Stimulated activated CD4-positive, alpha-beta T cell treated with anti-CD3 and anti-CD28 coated beads, Interleukin-4, amount 100 ng/mL, for 48 hours (primary cell): Measurements from ENCODE around the gene HECW1.
"Not testable (repeated sequence)": the region's sequence is repeated elsewhere in the genome, so short reads cannot be mapped to it uniquely, and the experiment has no call there.

Source experiments
- DNase-seq, 2 donors: peaks; one replicate each; pipeline ENCODE4 v3.0.0-alpha.2; 2020; ENCODE audit warnings: low read depth in 2 of 2

Gene HECW1

DNA sequence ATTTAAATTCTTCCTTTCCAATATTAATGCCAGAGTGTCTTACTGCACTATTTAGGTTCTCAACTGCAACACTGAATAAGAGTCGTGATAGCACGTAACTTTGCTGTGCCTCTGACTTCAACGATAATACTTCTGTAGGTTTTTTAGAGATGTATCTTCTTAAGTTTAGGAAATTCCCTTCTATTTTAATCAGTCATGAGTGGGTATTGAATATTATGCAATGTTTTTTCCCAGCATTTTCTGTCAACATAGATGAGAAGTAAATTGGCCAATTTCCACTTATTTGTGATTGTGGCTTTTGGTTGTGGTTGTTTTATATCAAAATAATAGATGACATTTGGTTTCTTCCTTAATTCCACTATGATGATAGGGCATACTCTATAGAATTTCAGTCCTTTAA, 463.8 kb downstream of the HECW1 start:
- no peak for DNase-seq

DNA sequence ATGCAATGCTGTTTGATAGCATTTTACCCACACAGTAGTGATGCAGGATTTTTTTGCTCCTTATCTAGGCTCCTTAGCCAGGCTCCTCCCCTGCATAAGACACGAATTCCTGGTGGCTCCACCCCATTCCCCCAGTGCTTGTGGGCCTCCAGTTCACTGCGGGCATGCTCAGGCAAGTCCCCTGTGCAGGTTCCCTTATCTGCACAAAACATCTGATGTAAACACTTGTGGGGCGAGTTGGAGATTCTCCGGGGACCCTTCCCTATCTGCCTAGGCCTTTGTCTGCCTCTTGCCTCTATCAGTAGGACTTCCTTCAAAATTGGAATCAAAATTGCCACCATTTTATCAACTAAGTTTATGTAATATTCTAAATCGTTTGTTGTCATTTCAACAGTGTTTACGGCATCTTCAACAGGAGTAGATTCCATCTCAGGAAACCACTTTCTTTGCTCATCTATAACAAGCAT, 465.1 kb downstream of the HECW1 start:
- DNase-seq: no peak

DNA sequence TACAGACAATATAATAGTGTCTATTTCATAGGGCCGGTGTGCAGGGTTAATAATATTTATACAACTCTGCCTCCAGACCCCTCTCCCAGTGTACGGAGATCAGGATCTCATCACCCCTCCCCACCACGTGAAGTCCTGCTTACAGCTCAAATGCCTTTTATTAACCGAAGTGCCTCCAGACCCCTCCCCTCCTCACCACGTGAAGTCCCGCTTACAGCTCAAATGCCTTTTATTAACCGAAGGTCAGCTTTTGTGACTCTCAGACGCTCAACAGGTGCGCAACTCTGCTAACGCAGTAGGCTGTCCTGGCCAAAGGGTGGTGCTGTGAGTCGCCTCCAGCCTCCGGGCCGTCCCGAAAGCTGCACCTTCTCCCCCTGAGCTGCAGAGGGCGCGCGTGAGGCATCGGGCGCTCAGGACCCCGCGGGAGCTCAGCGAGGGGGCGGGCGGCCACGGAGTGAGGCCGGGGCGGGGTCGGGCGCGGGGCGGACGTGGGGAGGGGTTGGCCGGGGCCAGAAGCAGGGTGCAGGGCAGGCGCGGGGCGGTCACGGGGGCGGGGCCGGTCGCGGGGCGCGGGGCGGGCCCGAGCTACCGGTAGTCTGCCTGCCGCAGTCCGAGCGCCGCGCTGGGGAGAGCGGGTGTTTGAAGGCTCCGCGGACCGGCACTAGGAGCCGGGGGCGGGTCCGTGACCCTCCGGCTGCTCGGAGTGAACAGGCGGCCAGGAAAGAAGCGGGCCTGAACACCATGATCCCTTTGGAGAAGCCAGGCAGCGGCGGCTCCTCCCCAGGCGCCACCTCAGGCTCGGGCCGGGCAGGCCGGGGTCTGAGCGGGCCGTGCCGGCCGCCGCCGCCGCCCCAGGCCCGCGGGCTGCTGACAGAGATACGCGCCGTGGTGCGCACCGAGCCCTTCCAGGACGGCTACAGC, 470.3 kb downstream of the HECW1 start, which contains the start of gene STK17A:
TSS of gene STK17A (plus strand) at position 606 of the 921 bp plus-strand sequence. CDS start at position 742, 136 bp downstream.
- DNase-seq: peak; percentile 86 to 89

DNA sequence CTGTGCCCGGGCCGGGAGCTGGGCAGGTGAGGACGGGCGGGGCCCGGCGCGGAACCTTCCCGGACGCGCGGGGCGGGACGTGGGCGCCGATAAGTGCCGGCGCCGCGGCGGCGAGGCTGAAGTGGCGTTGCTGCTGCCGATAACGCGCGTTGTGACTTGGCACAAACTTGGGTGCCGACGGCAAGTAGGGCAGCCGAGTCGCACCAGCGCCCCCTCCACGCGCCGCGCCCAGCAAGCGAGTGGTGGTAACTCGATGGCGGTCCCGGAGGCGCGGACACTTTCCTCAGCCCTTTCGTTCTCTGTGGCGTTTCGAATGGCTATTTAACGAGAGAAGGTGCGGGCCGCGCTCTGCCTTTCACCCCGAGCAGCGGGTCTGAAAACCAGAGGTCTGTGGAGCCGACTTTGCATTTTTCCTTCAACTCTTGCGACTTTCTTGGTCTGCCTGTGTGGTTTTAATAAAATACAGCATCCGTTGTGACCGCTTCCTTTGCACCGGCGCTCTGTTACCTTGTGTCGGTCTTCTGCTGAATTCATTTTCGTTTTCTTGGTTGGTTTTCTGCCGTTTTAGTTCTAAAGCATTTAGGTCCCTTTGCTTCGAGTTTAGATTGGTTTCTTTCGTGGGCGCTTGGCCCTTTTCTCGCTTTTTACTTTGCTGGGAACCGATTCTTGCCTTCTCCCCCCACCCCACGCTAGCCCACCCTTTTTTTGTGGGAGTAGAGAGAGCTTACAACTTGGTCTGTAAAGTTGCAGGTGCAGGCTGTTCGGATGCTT, 471.2 kb downstream of the HECW1 start:
- DNase-seq: peak; percentile 46 to 49

DNA sequence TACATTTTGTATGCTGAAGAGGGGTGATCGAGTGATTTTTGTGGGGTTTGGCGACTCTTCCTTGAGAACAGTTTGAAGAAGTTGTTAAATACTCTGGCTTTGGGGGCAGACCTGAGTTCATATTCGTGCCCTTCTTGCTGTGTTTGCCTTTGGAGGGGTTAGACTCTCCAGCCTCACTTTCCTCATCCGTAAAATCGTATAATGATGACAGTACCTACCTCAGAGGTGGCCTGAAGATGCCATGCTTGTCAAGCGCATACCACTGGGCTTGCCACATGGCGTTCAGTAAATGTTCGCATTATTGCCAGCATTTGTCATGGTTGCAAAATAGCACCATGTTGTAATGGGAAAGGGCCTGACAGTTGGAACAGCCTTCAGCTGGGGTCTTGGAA, 471.7 kb downstream of the HECW1 start:
- DNase-seq: no peak

DNA sequence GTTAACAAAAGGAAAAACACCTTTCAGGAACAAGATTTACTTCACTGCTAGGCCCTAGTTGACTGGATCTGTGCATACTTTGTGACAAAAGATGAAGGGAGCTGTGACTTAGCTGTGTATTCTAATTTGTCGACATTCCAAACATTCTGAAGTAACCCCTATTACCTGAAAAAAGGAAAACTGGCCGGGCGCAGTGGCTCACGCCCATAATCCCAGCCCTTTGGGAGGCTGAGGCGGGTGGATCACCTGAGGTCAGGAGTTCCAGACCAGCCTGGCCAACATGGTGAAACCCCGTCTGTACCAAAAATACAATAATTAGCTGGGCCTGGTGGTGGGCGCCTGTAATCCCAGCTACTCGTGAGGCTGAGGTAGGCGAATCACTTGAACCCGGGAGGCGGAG, 472.3 kb downstream of the HECW1 start:
- not testable (repeated sequence) for DNase-seq

DNA sequence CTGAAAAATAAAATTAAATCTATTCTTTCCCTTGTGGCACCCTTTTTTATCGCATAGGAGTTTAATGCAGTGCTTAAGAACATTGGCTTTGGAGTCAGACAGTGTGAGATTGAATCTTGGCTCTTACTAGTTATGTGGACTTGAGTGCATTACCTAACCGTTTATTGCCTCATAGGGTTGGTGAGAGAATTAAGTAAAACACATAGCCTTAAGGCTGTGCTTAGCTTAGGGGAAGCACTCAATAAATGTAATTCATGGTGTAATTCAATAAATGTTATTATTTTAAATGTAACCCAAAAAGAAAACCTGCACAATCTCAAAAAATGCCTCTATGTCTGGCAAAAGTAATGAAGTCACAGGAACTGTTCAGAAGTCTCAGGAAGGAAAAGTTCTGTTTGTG, 473.1 kb downstream of the HECW1 start:
- DNase-seq: no peak

DNA sequence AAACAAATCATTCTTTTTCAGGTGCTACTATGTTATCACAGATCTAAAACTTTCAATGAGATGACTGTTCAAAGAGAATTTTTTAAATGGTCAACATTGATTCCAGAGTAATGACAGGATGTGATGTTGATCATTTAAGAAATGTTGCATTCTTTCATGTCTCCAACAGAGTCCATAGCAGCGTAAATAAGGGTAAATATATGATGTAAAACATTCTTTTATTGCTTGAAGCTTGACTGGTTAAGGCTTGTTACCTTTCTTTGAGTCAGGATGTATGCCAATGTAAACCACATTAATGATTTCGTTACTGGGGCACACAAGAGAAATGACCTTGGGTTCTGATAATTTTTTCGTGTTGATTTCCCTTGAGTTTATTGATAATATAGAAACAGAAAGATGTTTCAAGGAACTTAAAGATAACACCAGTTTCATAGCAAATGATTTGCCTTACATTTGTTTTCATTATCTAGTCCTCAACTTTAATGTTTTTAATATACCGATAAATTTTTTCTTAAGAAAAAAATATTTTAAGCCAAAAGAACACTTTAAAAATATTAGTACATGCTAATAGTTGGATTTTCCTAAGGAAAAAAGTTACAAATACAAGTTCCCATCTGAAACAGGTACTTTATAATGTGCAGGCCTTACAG, 473.9 kb downstream of the HECW1 start:
- no peak for DNase-seq

DNA sequence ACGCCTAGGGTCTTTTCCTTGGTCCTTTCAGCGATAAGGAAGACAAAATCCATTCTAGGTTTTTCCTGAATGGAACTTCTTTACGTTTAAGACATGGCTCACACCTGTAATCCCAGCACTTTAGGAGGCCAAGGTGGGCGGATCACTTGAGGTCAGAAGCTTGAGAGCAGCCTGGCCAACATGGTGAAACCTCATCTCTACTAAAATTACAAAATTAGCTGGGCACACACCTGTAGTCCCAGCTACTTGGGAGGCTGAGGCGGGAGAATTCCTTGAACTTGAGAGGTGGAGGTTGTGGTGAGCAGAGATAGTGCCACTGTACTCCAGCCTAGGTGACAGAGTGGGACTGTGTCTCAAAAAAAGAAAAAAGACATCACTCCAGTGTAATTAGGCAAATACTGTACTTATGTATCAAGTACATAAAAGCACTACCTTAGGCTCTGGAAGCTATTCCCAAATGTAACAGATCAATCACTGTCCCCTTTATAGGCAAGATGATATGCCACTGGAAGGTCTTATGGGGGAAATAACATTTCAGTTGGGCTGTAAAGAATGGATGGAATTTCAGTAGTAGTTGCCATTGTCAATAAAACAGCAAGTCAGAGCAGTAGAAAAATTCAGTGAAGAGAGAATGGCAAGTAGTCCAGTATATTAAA, 476.2 kb downstream of the HECW1 start:
- DNase-seq: no peak

DNA sequence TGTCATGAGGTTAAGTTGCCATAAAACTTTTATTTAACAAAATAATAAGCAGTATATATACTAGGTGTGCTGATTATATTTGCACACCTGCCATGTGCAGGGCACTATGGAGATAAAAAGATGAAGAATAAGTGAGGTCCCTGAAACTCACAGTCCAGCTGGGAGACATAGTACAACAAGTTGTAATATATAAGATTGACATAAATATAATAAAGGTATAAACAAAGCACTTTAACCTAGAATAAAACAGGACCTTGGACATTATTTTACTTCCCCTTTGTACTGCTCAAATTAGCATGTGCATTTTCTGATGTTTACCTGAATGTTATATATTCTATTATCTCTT, 476.7 kb downstream of the HECW1 start:
- DNase-seq: no peak

DNA sequence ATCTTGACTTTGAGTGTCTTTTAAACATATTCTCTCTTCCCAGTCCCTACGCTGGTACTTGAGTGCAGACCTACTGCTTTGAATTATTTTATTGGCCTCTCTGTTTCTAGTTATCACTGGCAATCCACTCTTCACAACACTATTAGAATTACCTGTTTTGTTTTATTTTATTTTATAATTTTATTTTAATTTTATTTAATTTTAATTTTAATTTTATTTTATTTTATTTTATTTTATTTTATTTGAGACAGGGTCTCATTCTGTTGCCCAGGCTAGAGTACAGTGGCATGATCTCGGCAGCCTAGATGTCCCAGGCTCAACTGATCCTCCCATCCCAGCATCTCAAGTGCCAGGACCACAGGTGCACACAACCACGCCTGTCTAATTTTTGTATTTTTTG, 477.3 kb downstream of the HECW1 start:
- no peak for DNase-seq

DNA sequence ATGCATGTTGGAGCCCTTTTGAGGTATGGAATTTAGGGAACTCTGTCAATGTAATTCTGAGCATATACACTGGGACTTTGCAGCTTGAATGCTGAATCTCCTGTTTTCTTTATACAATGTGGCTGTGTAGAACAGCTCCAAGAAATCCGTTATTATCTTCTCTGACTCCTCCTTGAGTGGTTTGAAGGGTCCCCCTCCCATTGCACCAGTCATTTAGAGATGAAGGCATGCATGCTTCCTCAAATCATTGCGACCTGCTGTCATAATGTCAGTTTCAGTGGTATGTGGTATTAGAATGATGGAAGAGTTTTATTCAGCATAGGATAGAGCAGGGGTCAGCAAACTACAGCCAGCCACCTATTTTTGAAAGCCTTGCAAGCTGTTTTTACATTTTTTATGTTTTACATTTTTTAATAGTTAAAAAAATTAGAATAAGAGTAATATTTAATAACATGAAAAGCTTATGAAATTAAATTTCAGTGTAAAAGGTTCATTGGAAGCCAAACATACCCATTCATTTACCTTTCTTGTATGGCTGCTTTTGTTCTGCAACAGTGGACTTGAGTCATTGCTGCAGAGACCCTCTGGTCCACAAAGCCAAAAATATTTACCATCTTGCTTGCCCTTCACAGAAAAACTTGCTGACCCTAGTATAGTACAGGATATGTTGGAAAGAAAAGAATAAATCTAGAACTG, 478.6 kb downstream of the HECW1 start:
- DNase-seq: peak in 1 of 2 donors; percentile 40

DNA sequence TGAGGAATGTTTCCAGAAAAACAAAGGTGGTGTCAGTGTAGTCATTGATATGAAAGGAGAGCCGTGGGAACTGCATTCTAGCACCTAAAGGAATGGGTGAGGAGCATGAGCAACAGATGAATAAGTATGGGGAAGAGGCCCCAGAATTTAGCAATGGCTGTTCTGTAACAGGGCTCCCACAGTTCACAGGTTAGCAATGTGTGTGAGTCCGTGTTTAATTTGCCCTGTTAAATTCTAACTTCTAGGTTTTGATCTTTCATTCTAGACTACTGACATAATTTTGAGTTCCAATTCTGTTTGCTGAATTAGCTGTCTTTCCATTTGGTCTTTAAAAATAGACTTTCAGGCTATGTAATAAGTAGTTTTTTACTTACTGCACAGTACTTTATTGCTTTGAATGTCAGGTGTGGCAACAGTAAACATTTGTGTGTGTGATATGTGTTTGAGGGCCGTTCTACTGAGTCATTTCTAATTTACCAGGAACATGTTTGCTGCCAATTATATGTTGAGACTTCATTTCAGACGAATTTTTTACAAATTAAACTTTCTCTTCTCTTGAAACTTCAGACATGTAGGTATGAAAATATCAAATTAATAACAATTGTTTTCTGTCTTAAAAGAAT, 479.2 kb downstream of the HECW1 start:
- no peak for DNase-seq

DNA sequence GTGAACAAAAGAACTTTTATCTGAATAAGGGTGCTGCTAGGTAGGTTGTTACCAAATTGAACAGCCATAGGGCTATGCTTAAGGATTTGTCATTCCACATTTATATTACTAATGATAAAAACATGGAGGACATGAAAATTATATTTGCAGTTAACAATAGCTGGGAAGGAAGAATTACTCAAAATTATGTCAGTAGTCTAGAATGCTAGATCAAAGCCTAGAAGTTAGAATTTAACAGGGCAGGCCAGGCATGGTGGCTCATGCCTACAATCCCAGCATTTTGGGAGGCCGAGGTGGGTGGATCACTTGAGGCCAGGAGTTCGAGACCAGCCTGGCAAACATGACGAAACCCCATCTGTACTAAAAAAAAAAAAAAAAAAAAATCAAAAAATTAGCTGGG, 479.9 kb downstream of the HECW1 start:
- no peak for DNase-seq

DNA sequence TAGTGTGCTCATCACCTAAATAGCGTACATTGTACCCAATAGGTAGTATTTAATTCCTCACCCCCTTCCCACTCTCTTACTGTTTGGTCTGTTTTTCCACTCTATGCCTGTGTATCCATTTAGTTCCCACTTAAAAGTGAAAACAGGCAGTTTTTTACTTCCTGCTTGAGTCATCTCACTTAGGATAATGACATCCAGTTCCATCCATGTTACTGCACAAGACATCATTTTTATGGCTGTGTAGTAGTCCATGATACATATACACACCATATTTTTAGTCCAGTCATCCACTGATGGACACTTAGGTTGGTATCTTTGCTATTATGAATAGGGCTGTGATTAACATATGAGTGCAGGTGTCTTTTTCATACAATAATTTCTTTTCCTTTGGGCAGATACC, 480.6 kb downstream of the HECW1 start:
- DNase-seq: no peak

DNA sequence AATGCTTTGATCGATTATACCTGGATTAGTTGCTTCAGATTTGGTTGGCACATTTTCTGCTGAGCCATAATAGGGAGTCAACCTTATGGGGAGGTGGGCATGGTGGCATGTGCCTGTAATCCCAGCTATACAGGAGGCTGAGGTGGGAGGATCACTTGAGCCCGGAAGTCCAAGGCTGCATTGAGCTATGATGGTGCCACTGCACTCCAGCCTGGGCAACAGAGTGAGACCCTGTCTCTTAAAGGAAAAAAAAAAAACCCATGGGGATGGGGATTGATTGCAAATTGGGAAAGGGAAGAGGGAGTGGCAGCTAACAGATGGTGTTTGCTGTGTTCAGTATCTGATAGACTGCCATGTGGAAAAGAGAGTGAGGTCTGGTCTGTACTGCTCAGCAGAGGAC, 481.6 kb downstream of the HECW1 start:
- DNase-seq: no peak

DNA sequence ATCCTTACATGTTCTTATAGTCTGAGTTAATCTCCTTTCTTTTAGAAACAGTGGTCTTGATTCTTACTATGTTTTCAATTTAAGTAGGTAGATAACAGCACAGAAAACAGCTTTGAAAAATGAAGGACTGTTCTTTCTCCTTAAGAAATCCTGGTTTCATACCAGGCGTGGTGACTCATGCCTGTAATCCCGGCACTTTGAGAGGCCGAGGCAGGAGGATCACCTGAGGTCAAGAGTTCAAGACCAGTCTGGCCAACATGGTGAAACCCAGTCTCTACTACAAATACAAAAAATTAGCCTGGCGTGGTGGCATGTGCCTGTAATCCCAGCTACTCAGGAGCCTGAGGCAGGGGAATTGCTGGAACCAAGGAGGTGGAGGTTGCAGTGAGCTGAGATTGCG, 484.0 kb downstream of the HECW1 start:
- DNase-seq: not testable (repeated sequence)

DNA sequence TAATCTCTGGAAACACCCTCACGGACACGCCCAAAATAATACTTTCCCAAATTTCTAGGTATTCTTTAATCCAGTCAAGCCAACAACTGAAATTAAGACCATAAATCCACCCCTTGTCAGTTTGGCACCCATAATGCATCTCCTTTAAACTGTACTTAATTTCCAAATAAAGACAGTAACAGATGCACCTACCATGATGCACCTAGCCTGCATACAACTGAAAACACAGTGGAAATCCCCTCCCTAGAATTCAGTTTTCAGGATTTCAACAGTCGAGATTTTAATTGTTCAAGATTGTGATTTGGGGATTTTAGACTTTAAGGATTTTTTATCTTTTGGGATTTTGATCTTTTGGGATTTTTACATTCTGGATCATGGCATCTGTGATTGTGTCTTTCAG, 487.6 kb downstream of the HECW1 start:
- DNase-seq: no peak

DNA sequence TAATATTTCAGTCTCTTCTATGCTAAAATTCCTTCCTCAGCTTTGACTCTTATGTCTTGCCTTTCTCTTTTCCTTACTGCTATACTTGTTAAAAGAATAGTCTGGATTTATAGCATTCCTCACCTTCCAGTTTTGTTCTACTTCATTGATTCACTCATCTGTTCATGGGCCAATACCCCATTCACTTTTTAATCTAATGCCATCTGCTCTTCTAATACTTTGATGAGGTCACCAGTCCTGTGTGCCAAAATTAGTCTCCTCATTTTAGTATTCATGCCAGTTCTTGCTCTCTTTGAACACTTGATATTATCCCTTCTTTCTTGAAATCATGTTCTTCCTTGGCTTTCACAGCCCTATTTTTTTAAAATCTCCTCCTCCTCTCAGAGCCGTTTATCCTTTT, 489.8 kb downstream of the HECW1 start:
- no peak for DNase-seq

DNA sequence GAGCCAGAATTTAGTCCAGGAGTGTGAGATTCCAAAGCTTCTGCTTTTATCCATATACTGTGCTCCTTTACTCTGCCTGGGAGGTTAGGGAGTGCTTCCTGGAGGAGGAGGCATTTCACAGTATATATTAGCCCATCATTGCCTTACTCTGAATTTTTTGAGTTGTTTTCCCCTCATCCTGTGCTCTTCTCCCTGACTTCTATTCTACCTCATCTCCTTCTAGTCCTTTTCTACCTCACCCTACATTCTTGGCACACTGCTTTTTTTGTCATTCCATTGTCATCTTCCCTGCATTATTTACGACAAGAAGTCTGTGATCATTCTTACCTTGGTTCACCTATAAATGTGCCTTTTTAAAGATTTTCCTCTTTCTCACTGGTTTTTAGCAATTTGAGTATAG, 491.8 kb downstream of the HECW1 start:
- no peak for DNase-seq

DNA sequence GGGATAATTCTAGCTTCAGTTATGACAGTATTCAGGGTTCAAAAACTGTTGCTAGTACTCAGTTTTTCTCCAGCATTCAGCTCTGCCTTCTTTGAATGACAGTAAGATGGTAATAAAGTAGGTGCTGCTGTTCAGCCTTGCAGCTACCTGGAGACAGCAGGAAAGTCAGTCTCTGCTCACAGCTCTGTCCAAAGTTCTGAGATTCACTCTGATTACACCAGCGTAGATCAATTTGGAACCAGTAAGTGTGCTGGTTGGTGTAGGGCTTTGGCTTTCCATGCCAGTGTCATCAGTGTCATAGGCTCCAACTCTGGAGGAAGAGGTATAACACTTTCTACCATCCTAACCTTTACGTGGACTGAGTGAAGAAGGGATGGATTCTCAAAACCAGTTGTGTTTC, 496.6 kb downstream of the HECW1 start:
- no peak for DNase-seq
